GM21360 (cell line): ENCODE data around the gene FSD2.

Source experiments
- ATAC-seq: cut with Tn5 transposase; IDR thresholded peaks from one replicate; pipeline ENCODE4 v1.9.1; 2021; ENCODE audit warnings: mild to moderate bottlenecking, moderate library complexity; ENCODE audit not compliant: unreplicated experiment

The FSD2 gene

GRCh38 chr15:82805994-82806406 lies at the start of gene FSD2:
Gene FSD2, minus strand, starts transcription at chr15:82806069. Its CDS starts 18,679 bp downstream, at chr15:82787390.
- ATAC-seq, result peak; percentile 56

GRCh38 chr15:82854554-82854953 lies 48.7 kb upstream of the FSD2 start:
- ATAC-seq, result no peak

GRCh38 chr15:82852941-82853561 lies 47.2 kb upstream of the FSD2 start:
- no peak for ATAC-seq

- no peak for ATAC-seq
These were observed 46.2 kb upstream of the FSD2 start for GRCh38 chr15:82851981-82852511.

GRCh38 chr15:82851306-82851850 lies 45.5 kb upstream of the FSD2 start:
- no peak for ATAC-seq

GRCh38 chr15:82850731-82851130 lies 44.9 kb upstream of the FSD2 start:
- ATAC-seq, result no peak

- ATAC-seq, result no peak
These were observed 44.0 kb upstream of the FSD2 start for GRCh38 chr15:82849556-82850512.

- no peak for ATAC-seq
These were observed 42.5 kb upstream of the FSD2 start for GRCh38 chr15:82848241-82848993.

- no peak for ATAC-seq
These were observed 41.8 kb upstream of the FSD2 start for GRCh38 chr15:82847703-82848102.

GRCh38 chr15:82846621-82847020 lies 40.8 kb upstream of the FSD2 start:
- ATAC-seq, result no peak

- ATAC-seq, result no peak
These were observed 39.8 kb upstream of the FSD2 start for GRCh38 chr15:82845686-82846085.

GRCh38 chr15:82843566-82843965 lies 37.7 kb upstream of the FSD2 start:
- ATAC-seq, result no peak

GRCh38 chr15:82840166-82840565 lies 34.3 kb upstream of the FSD2 start:
- ATAC-seq, result no peak

GRCh38 chr15:82839136-82839535 lies 33.3 kb upstream of the FSD2 start:
- no peak for ATAC-seq

- no peak for ATAC-seq
These were observed 32.3 kb upstream of the FSD2 start for GRCh38 chr15:82838096-82838735.

GRCh38 chr15:82835391-82835917 lies 29.6 kb upstream of the FSD2 start:
- ATAC-seq, result no peak

- ATAC-seq, result no peak
These were observed 27.5 kb upstream of the FSD2 start for GRCh38 chr15:82833362-82833682.

- peak; percentile 79 for ATAC-seq
These were observed 26.9 kb upstream of the FSD2 start for GRCh38 chr15:82832601-82833361.

- ATAC-seq, result no peak
These were observed 26.2 kb upstream of the FSD2 start for GRCh38 chr15:82831894-82832600.
